Measurements from ENCODE around the gene TMPRSS5.
A peak's percentile ranks its signal among the peaks of the same experiment; 100 is the strongest.

- TF ChIP-seq CTCF (IDR thresholded peaks at IDR 0.05 in 2 of 3, conservative IDR thresholded peaks at IDR 0.05 in 1 of 3; ENCODE audit: borderline replicate concordance in 1 of 3, insufficient read depth in 1 of 3, low read depth in 2 of 3, low read length in 2 of 3) (no peak), POLR2AphosphoS5 (IDR thresholded peaks at IDR 0.05; ENCODE audit: low read depth, low read length) (no peak), EZH2 (IDR thresholded peaks at IDR 0.05) (no peak), MAX (IDR thresholded peaks at IDR 0.05) (0 out of 2 replicates have a peak, but pooled peaks have one; percentile 18), CEBPB (IDR thresholded peaks at IDR 0.05; ENCODE audit: low read depth) (no peak), POLR2A (IDR thresholded peaks at IDR 0.05; ENCODE audit: borderline replicate concordance, extremely low read depth, insufficient read depth, insufficient read length) (no peak), ZBTB33 (IDR thresholded peaks at IDR 0.05; ENCODE audit: extremely low read depth, insufficient replicate concordance, low read length) (no peak), EZH2phosphoT487 (IDR thresholded peaks at IDR 0.05; ENCODE audit: borderline replicate concordance) (no peak), JUND (IDR thresholded peaks at IDR 0.05) (0 out of 2 replicates have a peak, but pooled peaks have one; percentile 18), CBX3 (IDR thresholded peaks at IDR 0.05; ENCODE audit: low read depth) (no peak), SP1 (IDR thresholded peaks at IDR 0.05; ENCODE audit: low read depth) (peak; percentile 38), EGR1 (IDR thresholded peaks at IDR 0.05; ENCODE audit: low read depth) (no peak), SIN3A (IDR thresholded peaks at IDR 0.05; ENCODE audit: low read depth) (no peak), ZNF274 (IDR thresholded peaks at IDR 0.05; ENCODE audit: low read depth, low read length) (no peak)
Observed at GRCh38 chr11:113664069-113664980, 41.8 kb downstream of the TMPRSS5 start.
